Central memory CD8-positive, alpha-beta T cell (primary cell): ENCODE results near the gene FBN2.

Source experiments
- ATAC-seq: fragments of 150-1000 bp; cut with Tn5 transposase; replicated peaks from 2 replicates; pipeline ENCODE4 v1.10.0; 2022; ENCODE audit warnings: mild to moderate bottlenecking, moderate FRiP score, moderate number of reproducible peaks; ENCODE audit not compliant: poor library complexity, severe bottlenecking; ENCODE audit errors: extremely low read depth
- DNase-seq, 2 donors: peaks; one replicate each; pipeline ENCODE4 v3.0.0; 2021; ENCODE audit warnings: low spot score in 2 of 2
- H3K27ac Mint-ChIP-seq: one replicate; pipeline ENCODE4 v1.8.0; 2022; ENCODE audit warnings: low read depth, mild to moderate bottlenecking, moderate library complexity, mixed read lengths
- H3K27me3 Mint-ChIP-seq: one replicate; pipeline ENCODE4 v1.8.0; 2022; ENCODE audit warnings: mixed read lengths
- H3K36me3 Mint-ChIP-seq: one replicate; pipeline ENCODE4 v1.8.0; 2022; ENCODE audit warnings: mild to moderate bottlenecking, moderate library complexity, mixed read lengths; ENCODE audit not compliant: insufficient read depth
- H3K4me1 Mint-ChIP-seq: one replicate; pipeline ENCODE4 v1.8.0; 2022; ENCODE audit warnings: mixed read lengths
- H3K4me3 Mint-ChIP-seq: one replicate; pipeline ENCODE4 v1.8.0; 2022; ENCODE audit warnings: mild to moderate bottlenecking, moderate library complexity, mixed read lengths
- H3K9me3 Mint-ChIP-seq: one replicate; pipeline ENCODE4 v1.8.0; 2022; ENCODE audit warnings: mixed read lengths

Gene FBN2

DNA sequence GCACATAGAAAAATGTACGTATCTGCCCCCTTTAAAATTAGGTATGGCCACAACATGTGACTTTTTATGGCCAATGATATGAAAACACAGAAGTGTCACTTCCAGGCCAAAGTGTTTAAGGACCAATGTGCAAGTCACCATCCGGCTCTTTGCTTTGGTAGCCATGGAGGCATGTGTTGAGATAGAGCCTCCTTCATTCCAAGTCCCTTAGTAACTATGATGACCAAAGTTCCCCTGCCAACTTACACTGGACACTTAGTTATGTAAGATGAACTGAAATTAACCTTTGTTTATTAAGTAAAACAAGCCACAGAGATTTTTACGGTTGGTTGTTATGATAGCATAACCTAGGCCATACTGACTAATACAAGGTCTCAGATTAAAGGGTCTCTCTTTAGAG lies 51.0 kb downstream of the FBN2 start:
- Mint-ChIP-seq H3K9me3 (peaks cover 6% of the 10 kb centered on the region), H3K27me3 (no peaks in the 10 kb centered on the region), H3K4me1 (no peaks in the 10 kb centered on the region), H3K27ac (no peak overlapping the region), H3K4me3 (no peak overlapping the region), H3K36me3 (no peaks in the 10 kb centered on the region)
- ATAC-seq (no peak), DNase-seq (no peak)

DNA sequence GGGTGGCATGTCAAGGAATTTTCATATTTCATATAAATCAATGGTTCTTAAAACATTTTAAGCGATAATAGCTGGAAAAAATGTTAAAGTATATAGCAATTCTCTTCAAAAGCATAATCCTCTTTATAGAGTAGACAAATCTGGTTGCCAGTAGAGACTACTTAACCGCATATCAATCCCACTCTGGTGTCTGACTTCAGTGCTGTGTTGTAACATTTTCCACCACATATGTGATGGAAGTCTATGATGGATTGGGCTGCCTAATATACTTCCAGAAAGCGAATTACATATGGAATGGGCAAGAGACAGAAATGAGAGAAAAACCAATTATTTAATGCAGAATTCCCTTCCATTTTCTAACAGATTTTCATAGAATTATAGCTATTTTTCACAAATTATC lies 54.3 kb downstream of the FBN2 start:
- no peaks in the 10 kb centered on the region for H3K36me3 Mint-ChIP-seq
- H3K27me3 Mint-ChIP-seq: no peaks in the 10 kb centered on the region
- DNase-seq (no peak), ATAC-seq (no peak)
- no peak overlapping the region for H3K4me3 Mint-ChIP-seq
- no peak overlapping the region for H3K27ac Mint-ChIP-seq
- H3K4me1 Mint-ChIP-seq: no peaks in the 10 kb centered on the region
- peaks cover 6% of the 10 kb centered on the region for H3K9me3 Mint-ChIP-seq

DNA sequence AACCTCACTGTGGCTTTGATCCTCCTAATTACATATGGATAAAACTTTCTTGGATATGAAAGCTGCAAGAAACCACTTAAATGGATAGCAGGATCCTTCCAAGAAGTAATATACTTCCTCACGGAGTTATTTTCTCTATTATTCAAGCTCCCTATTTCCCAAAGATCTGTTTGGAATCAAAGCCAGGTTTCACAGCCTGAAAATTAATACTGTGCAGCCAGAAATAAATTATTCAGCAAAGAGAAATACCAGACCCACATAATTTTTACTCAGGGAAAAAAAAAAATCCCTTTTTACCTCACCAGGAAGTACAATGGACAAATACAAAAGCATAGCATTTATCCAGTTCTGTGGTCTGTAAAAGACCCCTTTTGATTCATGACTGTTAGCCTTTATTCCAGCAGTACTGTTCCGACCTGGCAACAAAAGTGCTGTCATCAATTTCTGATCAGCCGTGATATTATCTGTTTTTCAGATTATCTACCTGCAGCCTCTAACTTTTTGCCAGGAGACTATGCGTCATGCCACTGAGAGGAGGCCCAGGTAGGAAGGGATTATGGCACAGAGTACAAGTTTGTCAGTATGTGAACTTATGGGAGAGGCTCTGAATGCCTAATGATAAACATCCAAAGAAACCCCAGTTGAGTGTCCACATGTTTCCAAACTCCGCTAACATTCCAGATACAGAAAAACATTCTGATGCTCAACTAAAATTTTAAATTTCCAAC lies 57.0 kb downstream of the FBN2 start:
- ATAC-seq: no peak
- Mint-ChIP-seq H3K27me3 (no peaks in the 10 kb centered on the region), H3K4me1 (no peaks in the 10 kb centered on the region)

DNA sequence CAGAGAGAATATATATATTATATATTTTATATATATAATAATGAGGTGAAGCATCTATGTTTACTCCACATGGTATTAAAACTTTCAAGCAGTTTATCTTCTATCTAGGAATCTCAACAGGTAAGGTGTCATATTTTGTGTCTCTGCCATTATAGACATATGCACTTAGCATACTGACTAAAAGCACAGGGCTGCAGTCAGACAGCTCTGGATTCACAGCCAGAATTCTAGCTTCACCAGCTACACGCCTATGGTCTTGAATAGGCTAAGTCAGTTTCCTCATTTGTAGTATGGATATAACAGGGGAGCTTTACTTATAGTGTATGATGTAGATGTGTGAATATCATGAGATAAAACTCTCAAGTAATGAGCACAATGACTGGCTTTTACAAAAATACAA lies 57.9 kb downstream of the FBN2 start:
- ATAC-seq: no peak
- no peaks in the 10 kb centered on the region for H3K36me3 Mint-ChIP-seq

More for the DNA sequence above, 57.0 kb downstream of the FBN2 start:
- H3K4me3 Mint-ChIP-seq: no peak overlapping the region
- H3K27ac Mint-ChIP-seq: no peak overlapping the region
- no peaks in the 10 kb centered on the region for H3K9me3 Mint-ChIP-seq
- no peak for DNase-seq
- no peaks in the 10 kb centered on the region for H3K36me3 Mint-ChIP-seq

DNA sequence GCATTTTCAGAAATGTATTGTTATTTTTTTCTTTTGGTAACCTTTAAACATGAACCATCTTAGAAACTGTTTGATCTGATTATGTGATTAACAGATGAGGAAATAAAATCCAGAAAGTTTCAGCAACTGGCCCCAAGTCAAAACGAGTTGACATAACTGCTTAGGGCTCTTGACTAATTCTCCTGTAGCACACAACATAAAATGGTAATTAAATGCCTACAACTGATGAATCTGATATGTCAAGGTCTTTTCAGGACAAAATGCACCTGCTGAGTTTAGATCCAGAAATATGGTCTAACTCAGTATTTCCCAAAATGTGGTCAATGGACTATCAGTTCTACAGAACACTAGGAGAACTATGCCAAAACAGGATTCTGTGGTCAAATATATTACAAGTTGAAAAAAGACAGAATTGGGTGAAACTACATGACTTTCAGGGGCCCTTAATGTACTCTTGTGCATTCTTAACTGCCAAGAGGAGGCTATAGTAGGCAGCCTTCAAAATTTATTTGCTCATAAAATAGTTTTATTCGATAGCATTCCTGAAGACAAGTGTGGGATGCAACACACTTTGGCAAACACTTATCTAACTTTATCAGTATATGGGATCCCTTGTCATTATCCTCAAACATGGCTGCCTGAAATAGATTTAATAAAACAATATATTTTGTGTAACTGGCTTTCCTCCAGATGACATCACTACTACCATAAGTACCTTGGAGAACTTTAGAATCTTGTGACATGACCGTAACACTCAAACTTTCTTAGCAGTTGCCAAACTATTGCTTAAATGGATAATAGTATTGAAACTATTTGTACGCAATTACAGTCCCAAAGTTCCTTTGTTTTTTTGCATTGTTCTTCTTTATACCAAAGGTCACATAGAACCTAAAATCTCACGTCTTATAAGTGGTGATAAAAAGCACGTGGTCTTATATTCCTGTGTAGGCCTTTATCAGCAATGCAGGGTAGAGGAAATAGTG lies 59.4 kb downstream of the FBN2 start:
- Mint-ChIP-seq H3K36me3 (no peaks in the 10 kb centered on the region), H3K27me3 (no peaks in the 10 kb centered on the region), H3K4me3 (no peak overlapping the region), H3K4me1 (no peaks in the 10 kb centered on the region), H3K27ac (no peak overlapping the region), H3K9me3 (peaks cover 3% of the 10 kb centered on the region)
- DNase-seq: no peak
- no peak for ATAC-seq

More for the DNA sequence above, 57.9 kb downstream of the FBN2 start:
- no peaks in the 10 kb centered on the region for H3K4me1 Mint-ChIP-seq
- no peaks in the 10 kb centered on the region for H3K9me3 Mint-ChIP-seq
- H3K27me3 Mint-ChIP-seq: no peaks in the 10 kb centered on the region
- H3K4me3 Mint-ChIP-seq: no peak overlapping the region
- DNase-seq: no peak
- no peak overlapping the region for H3K27ac Mint-ChIP-seq

DNA sequence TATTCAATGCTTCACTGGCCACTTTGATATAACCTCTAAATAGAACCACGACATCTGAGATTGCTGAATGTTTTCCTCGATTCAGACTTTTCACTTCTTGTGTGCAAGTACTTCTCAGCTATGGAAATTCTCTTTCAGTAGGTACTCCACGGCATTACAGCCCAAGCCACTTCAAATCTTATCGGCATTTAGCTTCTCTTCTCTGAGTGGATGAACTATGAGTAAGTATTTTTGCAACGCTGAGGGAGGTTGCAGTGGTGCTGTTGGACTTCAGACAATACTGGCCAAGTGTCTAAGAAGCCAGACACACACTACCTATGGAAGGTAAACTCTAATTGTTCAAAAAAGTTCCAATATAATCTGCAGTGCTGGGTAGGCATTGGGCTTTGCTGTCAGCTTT lies 60.1 kb downstream of the FBN2 start:
- ATAC-seq: no peak
- Mint-ChIP-seq H3K27ac (no peak overlapping the region), H3K4me3 (no peak overlapping the region), H3K9me3 (peaks cover 3% of the 10 kb centered on the region), H3K36me3 (no peaks in the 10 kb centered on the region), H3K27me3 (no peaks in the 10 kb centered on the region), H3K4me1 (no peaks in the 10 kb centered on the region)
- no peak for DNase-seq

DNA sequence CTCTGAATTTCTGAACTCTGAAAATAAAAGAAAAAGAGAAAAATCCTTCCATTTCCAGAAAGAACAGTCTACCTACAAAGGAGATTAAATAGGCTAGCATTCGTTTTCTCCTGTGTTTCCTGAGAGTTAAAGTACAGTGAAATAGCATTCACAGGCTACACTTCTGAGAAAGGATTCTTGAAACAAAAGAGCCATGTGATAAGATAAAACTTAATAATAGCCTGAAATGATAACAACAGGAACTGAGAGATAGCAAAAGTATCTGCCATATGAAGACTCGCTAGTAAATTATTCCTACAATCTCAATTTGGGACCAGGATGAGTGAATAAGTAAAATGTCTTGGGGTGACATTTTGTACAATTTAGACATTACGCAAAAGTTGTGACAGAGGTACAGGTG lies 62.4 kb downstream of the FBN2 start:
- ATAC-seq: no peak
- no peaks in the 10 kb centered on the region for H3K36me3 Mint-ChIP-seq

DNA sequence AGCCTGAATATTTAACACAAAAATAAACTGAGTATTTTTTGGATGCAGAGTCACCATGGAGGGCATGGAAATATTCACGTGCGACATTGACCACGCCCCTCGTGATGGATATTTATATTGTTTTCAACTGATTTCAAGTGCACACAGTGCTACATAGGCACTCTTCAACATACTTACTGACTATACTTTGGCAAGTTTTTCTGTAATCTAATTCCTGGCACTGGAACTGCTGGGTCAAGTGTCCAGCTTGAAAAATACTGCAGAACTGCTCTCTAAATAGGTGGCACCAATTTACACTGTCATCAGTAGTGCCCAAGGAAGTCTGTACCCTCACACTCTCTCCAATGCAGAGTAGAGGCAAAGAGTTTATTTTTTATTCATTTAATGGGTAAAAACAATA lies 65.1 kb downstream of the FBN2 start:
- Mint-ChIP-seq H3K36me3 (no peaks in the 10 kb centered on the region), H3K4me3 (no peak overlapping the region), H3K27me3 (no peaks in the 10 kb centered on the region), H3K27ac (no peak overlapping the region), H3K9me3 (peaks cover 16% of the 10 kb centered on the region), H3K4me1 (no peaks in the 10 kb centered on the region)
- DNase-seq (no peak), ATAC-seq (no peak)

More for the DNA sequence above, 62.4 kb downstream of the FBN2 start:
- Mint-ChIP-seq H3K9me3 (peaks cover 3% of the 10 kb centered on the region), H3K4me3 (no peak overlapping the region), H3K27ac (no peak overlapping the region), H3K27me3 (no peaks in the 10 kb centered on the region), H3K4me1 (no peaks in the 10 kb centered on the region)
- DNase-seq: no peak

DNA sequence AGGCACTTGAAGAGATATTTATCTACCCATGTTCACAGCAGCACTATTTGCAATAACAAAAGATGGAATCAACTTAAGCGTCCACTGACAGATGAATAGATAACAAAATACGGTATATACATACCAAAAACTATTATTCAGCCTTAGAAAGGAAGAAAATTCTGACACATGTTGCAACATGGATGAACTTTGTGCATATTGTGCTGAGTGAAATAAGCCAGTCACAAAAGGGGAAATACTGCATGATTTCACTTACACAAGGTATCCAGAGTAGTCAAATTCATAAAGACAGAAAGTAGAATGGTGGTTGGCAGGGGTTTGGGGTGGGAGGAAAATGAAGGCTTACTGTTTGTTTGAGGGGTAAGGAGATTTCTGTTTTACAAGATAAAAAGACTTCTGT lies 66.0 kb downstream of the FBN2 start:
- DNase-seq: no peak
- H3K27ac Mint-ChIP-seq: no peak overlapping the region
- no peaks in the 10 kb centered on the region for H3K4me1 Mint-ChIP-seq
- H3K27me3 Mint-ChIP-seq: no peaks in the 10 kb centered on the region
- no peak overlapping the region for H3K4me3 Mint-ChIP-seq
- no peak for ATAC-seq
- no peaks in the 10 kb centered on the region for H3K36me3 Mint-ChIP-seq
- H3K9me3 Mint-ChIP-seq: peaks cover 16% of the 10 kb centered on the region

DNA sequence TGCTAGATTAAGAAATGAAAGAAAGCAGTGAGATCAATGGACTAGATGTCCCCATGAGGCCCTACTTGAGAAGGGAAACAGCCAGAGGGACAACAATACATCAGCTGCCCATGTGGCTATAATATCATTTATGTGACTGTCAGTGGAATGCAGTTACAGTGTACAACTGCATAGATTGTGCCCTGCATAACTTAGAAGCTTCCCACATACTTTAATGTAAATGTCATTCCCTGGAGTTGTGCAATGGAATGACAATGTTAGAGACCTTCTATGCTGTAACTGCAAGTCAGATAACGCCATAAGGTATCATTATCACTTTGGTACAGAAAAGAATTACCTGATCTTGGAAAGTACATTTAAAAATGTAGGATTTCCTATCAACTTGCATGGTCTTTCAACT lies 67.4 kb downstream of the FBN2 start:
- H3K9me3 Mint-ChIP-seq: peaks cover 16% of the 10 kb centered on the region
- no peaks in the 10 kb centered on the region for H3K4me1 Mint-ChIP-seq
- DNase-seq: no peak
- H3K36me3 Mint-ChIP-seq: no peaks in the 10 kb centered on the region
- no peak overlapping the region for H3K27ac Mint-ChIP-seq
- no peaks in the 10 kb centered on the region for H3K27me3 Mint-ChIP-seq
- H3K4me3 Mint-ChIP-seq: no peak overlapping the region
- no peak for ATAC-seq

DNA sequence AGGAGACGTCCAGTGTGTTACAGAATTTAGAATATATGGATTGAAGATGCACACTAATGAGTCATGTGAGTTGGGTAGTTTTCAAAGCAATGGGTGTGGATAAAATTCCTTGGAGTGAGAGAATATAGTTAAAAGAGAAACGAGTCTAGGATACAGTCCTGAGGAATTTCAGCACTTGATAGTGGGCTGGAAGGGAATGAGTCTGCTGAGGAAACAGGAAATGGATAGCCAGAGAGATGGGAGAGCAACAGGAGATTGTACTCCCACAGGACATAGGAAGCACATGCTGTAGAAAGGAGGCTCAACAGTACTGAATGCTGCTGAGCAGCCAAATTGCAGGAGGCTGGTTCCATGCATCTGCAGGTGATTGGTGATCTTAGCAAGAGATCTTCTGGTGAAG lies 68.1 kb downstream of the FBN2 start:
- Mint-ChIP-seq H3K27me3 (no peaks in the 10 kb centered on the region), H3K4me1 (no peaks in the 10 kb centered on the region), H3K9me3 (peaks cover 16% of the 10 kb centered on the region), H3K36me3 (no peaks in the 10 kb centered on the region), H3K4me3 (no peak overlapping the region), H3K27ac (no peak overlapping the region)
- ATAC-seq (no peak), DNase-seq (no peak)

DNA sequence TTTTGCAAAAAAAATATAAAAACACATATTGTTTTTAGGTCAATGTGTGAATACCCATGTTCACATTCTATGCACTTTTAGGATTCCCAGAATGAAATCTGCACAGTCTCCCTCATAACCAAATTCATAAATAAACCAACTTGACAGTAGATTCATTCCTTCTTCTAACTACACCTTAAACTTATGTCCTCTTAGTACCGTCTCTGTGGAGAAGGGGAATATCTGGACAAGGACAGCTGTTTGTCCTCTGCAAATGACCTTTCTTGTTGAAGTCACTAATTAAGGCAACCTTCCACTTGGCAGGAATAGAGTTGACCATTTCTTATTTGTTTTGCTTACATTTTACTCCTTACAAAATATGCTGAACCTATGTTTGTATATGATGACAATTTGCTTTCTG lies 71.1 kb downstream of the FBN2 start:
- Mint-ChIP-seq H3K4me1 (no peaks in the 10 kb centered on the region), H3K9me3 (peaks cover 13% of the 10 kb centered on the region), H3K36me3 (no peaks in the 10 kb centered on the region), H3K4me3 (no peak overlapping the region), H3K27me3 (no peaks in the 10 kb centered on the region), H3K27ac (no peak overlapping the region)
- DNase-seq (no peak), ATAC-seq (no peak)

DNA sequence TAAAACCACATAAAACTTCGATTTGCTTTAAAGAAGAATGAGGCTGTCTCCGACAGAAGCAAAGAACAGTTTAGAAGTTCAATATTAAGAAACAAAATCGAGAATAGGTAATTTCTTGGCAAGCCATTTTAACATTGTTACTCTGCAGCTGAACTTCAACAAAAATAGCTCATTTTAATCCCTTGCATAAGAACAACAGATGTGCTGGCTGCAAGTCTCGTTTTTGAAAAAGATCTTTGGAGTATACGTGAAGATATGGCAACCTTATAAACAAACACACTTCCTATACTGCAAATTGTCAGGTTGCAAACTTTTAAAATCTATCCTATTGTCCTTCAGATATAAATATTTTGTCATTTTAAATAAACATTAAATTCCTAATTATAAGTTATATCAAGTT lies 71.5 kb downstream of the FBN2 start:
- H3K4me1 Mint-ChIP-seq: no peaks in the 10 kb centered on the region
- no peak overlapping the region for H3K27ac Mint-ChIP-seq
- ATAC-seq: no peak
- no peaks in the 10 kb centered on the region for H3K36me3 Mint-ChIP-seq
- no peaks in the 10 kb centered on the region for H3K27me3 Mint-ChIP-seq
- DNase-seq: no peak
- H3K4me3 Mint-ChIP-seq: no peak overlapping the region
- peaks cover 13% of the 10 kb centered on the region for H3K9me3 Mint-ChIP-seq
